ENCODE measurements around the gene RAET1E. TPM values are rescaled to one million over a fixed set of nuclear protein-coding genes. Genes with fewer than 3 reads are reported as not detected.
A peak's percentile ranks its signal among the peaks of the same experiment; 100 is the strongest.
"Not testable (repeated sequence)": the region's sequence is repeated elsewhere in the genome, so short reads cannot be mapped to it uniquely, and the experiment has no call there.

RAET1E gene
- total and polyA plus RNA-seq, 4 experiments from 2014 or later, result not detected

- H3K4me3 Mint-ChIP-seq, result peak overlapping the region in 7 of 8 donors; percentile 14 to 69 (median 58)
- H3K27me3 Mint-ChIP-seq, result peaks cover 0 to 5% of the 10 kb centered on the region in 2 donors
- Histone ChIP-seq H3K27ac (ENCODE audit: low read depth, low read length) (no peak overlapping the region), H3K4me3 (ENCODE audit: low read length in 2 of 2) (no peak overlapping the region), H3K36me3 (ENCODE audit: insufficient read depth, low read length) (no peaks in the 10 kb centered on the region), H3K4me1 (ENCODE audit: insufficient read depth, low read length) (peaks cover 28% of the 10 kb centered on the region), H3K27me3 (ENCODE audit: insufficient read depth, low read length) (no peaks in the 10 kb centered on the region), H3K9me3 (ENCODE audit: control insufficient read depth in 1 of 2, low read length in 2 of 2) (no peaks in the 10 kb centered on the region)
- H3K27ac Mint-ChIP-seq, result peak overlapping the region in 3 of 7 donors; percentile 48 to 76 (median 67)
- no peak for DNase-seq
- peaks cover 14 to 31% (median 20%) of the 10 kb centered on the region in 4 donors for H3K4me1 Mint-ChIP-seq
- ChIA-PET CTCF (ENCODE audit: partially characterized antibody) (interaction anchor here (0.8 to 1.1 kb wide), 2 partner anchors 8 to 62 kb away, joined by 3 read pairs; no protein-coding TSS in a partner anchor), POLR2A (ENCODE audit: partially characterized antibody) (no interaction called here)
- intact Hi-C loops (cut with micrococcal nuclease), result no loop called here
- H3K9me3 Mint-ChIP-seq, result no peaks in the 10 kb centered on the region
- no peaks in the 10 kb centered on the region for H3K36me3 Mint-ChIP-seq
These were observed 757 bp downstream of the RAET1E start for GRCh38 chr6:149897015-149897697.

GRCh38 chr6:149896491-149896890, 1.4 kb downstream of the RAET1E start:
- Mint-ChIP-seq H3K36me3 (no peaks in the 10 kb centered on the region), H3K4me1 (peaks cover 14 to 31% (median 20%) of the 10 kb centered on the region in 4 donors), H3K9me3 (no peaks in the 10 kb centered on the region), H3K4me3 (peak overlapping the region in 6 of 8 donors; percentile 5 to 63 (median 37)), H3K27me3 (peaks cover 0 to 4% of the 10 kb centered on the region in 2 donors), H3K27ac (peak overlapping the region in 3 of 7 donors; percentile 48 to 76 (median 62))
- intact Hi-C loops (cut with micrococcal nuclease), result no loop called here
- Histone ChIP-seq H3K27ac (ENCODE audit: low read depth, low read length) (no peak overlapping the region), H3K36me3 (ENCODE audit: insufficient read depth, low read length) (no peaks in the 10 kb centered on the region), H3K4me3 (ENCODE audit: low read length in 2 of 2) (no peak overlapping the region), H3K9me3 (ENCODE audit: control insufficient read depth in 1 of 2, low read length in 2 of 2) (no peaks in the 10 kb centered on the region), H3K4me1 (ENCODE audit: insufficient read depth, low read length) (peaks cover 28% of the 10 kb centered on the region), H3K27me3 (ENCODE audit: insufficient read depth, low read length) (no peaks in the 10 kb centered on the region)
- ChIA-PET CTCF (ENCODE audit: partially characterized antibody) (interaction anchor here (0.8 to 1.1 kb wide), 2 partner anchors 8 to 61 kb away, joined by 3 read pairs; no protein-coding TSS in a partner anchor), POLR2A (ENCODE audit: partially characterized antibody) (no interaction called here)
- no peak for DNase-seq

- Mint-ChIP-seq H3K4me1 (peaks cover 14 to 31% (median 20%) of the 10 kb centered on the region in 4 donors), H3K4me3 (peak overlapping the region in 2 of 8 donors; percentile 33 to 57), H3K27ac (peak overlapping the region in 3 of 7 donors; percentile 34 to 77 (median 62)), H3K27me3 (peaks cover 0 to 4% of the 10 kb centered on the region in 2 donors), H3K36me3 (no peaks in the 10 kb centered on the region), H3K9me3 (no peaks in the 10 kb centered on the region)
- Histone ChIP-seq H3K4me3 (ENCODE audit: low read length in 2 of 2) (no peak overlapping the region), H3K27me3 (ENCODE audit: insufficient read depth, low read length) (no peaks in the 10 kb centered on the region), H3K9me3 (ENCODE audit: control insufficient read depth in 1 of 2, low read length in 2 of 2) (no peaks in the 10 kb centered on the region), H3K27ac (ENCODE audit: low read depth, low read length) (no peak overlapping the region), H3K36me3 (ENCODE audit: insufficient read depth, low read length) (no peaks in the 10 kb centered on the region), H3K4me1 (ENCODE audit: insufficient read depth, low read length) (peaks cover 28% of the 10 kb centered on the region)
- CTCF ChIA-PET (ENCODE audit: partially characterized antibody), result no interaction called here
- POLR2A ChIA-PET (ENCODE audit: partially characterized antibody), result no interaction called here
- intact Hi-C loops (cut with micrococcal nuclease), result no loop called here
- peak; percentile 24 to 74 (median 51) for DNase-seq
These were observed 2.1 kb downstream of the RAET1E start for GRCh38 chr6:149895833-149896271.

- CTCF ChIA-PET (ENCODE audit: partially characterized antibody), result interaction anchor here (0.6 kb wide), 1 partner anchor 130 kb away, joined by 3 read pairs; no protein-coding TSS in a partner anchor
- Mint-ChIP-seq H3K27ac (no peak overlapping the region), H3K27me3 (peaks cover 0 to 4% of the 10 kb centered on the region in 2 donors)
These were observed 2.8 kb downstream of the RAET1E start for GRCh38 chr6:149895048-149895590.

DNA sequence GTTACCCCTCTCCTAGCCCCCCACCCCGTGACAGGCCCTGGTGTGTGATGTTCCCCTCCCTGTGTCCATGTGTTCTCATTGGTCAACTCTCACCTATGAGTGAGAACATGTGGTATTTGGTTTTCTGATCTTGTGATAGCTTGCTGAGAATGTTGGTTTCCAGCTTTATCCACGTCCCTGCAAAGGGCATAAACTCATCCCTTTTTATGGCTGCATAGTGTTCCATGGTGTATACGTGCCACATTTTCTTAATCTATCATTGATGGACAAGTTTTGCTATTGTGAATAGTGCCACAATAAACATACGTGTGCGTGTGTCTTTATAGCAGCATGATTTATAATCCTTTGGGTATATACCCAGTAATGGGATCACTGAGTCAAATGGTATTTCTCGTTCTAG, 6.0 kb downstream of the RAET1E start:
- H3K36me3 ChIP-seq (ENCODE audit: insufficient read depth, low read length); H3K27ac ChIP-seq (ENCODE audit: low read depth, low read length); H3K27me3 ChIP-seq (ENCODE audit: insufficient read depth, low read length); H3K4me3 ChIP-seq (ENCODE audit: low read length in 2 of 2); H3K4me3 Mint-ChIP-seq; H3K36me3 Mint-ChIP-seq; DNase-seq; H3K9me3 ChIP-seq (ENCODE audit: control insufficient read depth in 1 of 2, low read length in 2 of 2); POLR2A ChIA-PET (ENCODE audit: partially characterized antibody); intact Hi-C loops (cut with micrococcal nuclease); CTCF ChIA-PET (ENCODE audit: partially characterized antibody); H3K9me3 Mint-ChIP-seq; H3K27me3 Mint-ChIP-seq: not testable (repeated sequence)
- H3K27ac Mint-ChIP-seq, result peak overlapping the region in 1 of 7 donors; percentile 79
- H3K4me1 ChIP-seq (ENCODE audit: insufficient read depth, low read length), result peaks cover 19% of the 10 kb centered on the region
- H3K4me1 Mint-ChIP-seq, result peaks cover 10 to 14% (median 12%) of the 10 kb centered on the region in 4 donors

More at GRCh38 chr6:149895048-149895590, 2.8 kb downstream of the RAET1E start:
- Histone ChIP-seq H3K36me3 (ENCODE audit: insufficient read depth, low read length) (no peaks in the 10 kb centered on the region), H3K4me3 (ENCODE audit: low read length in 2 of 2) (no peak overlapping the region), H3K4me1 (ENCODE audit: insufficient read depth, low read length) (peaks cover 28% of the 10 kb centered on the region), H3K27me3 (ENCODE audit: insufficient read depth, low read length) (no peaks in the 10 kb centered on the region), H3K27ac (ENCODE audit: low read depth, low read length) (no peak overlapping the region), H3K9me3 (ENCODE audit: control insufficient read depth in 1 of 2, low read length in 2 of 2) (no peaks in the 10 kb centered on the region)
- Mint-ChIP-seq H3K36me3 (no peaks in the 10 kb centered on the region), H3K4me1 (peaks cover 14 to 31% (median 20%) of the 10 kb centered on the region in 4 donors), H3K9me3 (no peaks in the 10 kb centered on the region), H3K4me3 (no peak overlapping the region)
- intact Hi-C loops (cut with micrococcal nuclease), result no loop called here
- DNase-seq, result no peak
- POLR2A ChIA-PET (ENCODE audit: partially characterized antibody), result no interaction called here

GRCh38 chr6:149891259-149891658, 6.7 kb downstream of the RAET1E start:
- H3K36me3 Mint-ChIP-seq, result no peaks in the 10 kb centered on the region
- H3K27ac ChIP-seq (ENCODE audit: low read depth, low read length), result no peak overlapping the region
- no peaks in the 10 kb centered on the region for H3K9me3 ChIP-seq (ENCODE audit: control insufficient read depth in 1 of 2, low read length in 2 of 2)
- H3K9me3 Mint-ChIP-seq, result no peaks in the 10 kb centered on the region
- ChIA-PET CTCF (ENCODE audit: partially characterized antibody) (no interaction called here), POLR2A (ENCODE audit: partially characterized antibody) (no interaction called here)
- H3K4me1 Mint-ChIP-seq, result peaks cover 6 to 8% (median 8%) of the 10 kb centered on the region in 4 donors
- intact Hi-C loops (cut with micrococcal nuclease), result no loop called here
- no peak overlapping the region for H3K4me3 Mint-ChIP-seq
- no peak overlapping the region for H3K4me3 ChIP-seq (ENCODE audit: low read length in 2 of 2)
- no peak overlapping the region for H3K27ac Mint-ChIP-seq
- H3K4me1 ChIP-seq (ENCODE audit: insufficient read depth, low read length), result peaks cover 12% of the 10 kb centered on the region
- no peak for DNase-seq
- H3K27me3 ChIP-seq (ENCODE audit: insufficient read depth, low read length), result no peaks in the 10 kb centered on the region
- H3K27me3 Mint-ChIP-seq, result peaks cover 7 to 8% of the 10 kb centered on the region in 2 donors
- no peaks in the 10 kb centered on the region for H3K36me3 ChIP-seq (ENCODE audit: insufficient read depth, low read length)

DNA sequence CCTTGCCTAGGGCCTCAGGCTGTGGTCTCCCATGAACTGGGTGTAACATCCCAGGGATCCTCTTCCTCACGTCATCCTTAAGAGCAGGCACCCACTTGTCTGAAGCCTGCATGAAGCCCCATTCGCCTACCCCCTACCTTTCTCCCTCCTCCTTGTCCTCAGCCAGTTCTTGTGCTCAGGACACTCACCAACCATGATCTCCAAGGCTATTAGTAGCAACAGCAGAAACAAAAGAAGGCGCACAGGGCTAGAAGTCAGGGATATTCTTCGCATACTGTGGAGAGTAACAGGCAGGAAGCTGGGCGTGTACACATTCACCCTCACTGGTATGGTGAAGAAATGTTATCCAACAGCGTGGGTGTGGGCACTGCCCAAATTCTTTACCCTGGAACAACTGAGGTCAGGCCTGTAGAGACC, 7.3 kb downstream of the RAET1E start:
- intact Hi-C loops (cut with micrococcal nuclease), result no loop called here

More for the DNA sequence above, 7.3 kb downstream of the RAET1E start:
- H3K4me3 ChIP-seq (ENCODE audit: low read length in 2 of 2), result no peak overlapping the region
- peaks cover 6% of the 10 kb centered on the region for H3K4me1 ChIP-seq (ENCODE audit: insufficient read depth, low read length)
- Mint-ChIP-seq H3K27me3 (peaks cover 7 to 8% of the 10 kb centered on the region in 2 donors), H3K9me3 (no peaks in the 10 kb centered on the region), H3K4me3 (no peak overlapping the region), H3K27ac (no peak overlapping the region), H3K36me3 (no peaks in the 10 kb centered on the region), H3K4me1 (peaks cover 1 to 2% (median 2%) of the 10 kb centered on the region in 4 donors)
- H3K27me3 ChIP-seq (ENCODE audit: insufficient read depth, low read length), result no peaks in the 10 kb centered on the region
- H3K9me3 ChIP-seq (ENCODE audit: control insufficient read depth in 1 of 2, low read length in 2 of 2), result no peaks in the 10 kb centered on the region
- no peak for DNase-seq
- H3K27ac ChIP-seq (ENCODE audit: low read depth, low read length), result no peak overlapping the region
- no peaks in the 10 kb centered on the region for H3K36me3 ChIP-seq (ENCODE audit: insufficient read depth, low read length)
- POLR2A ChIA-PET (ENCODE audit: partially characterized antibody), result no interaction called here
- CTCF ChIA-PET (ENCODE audit: partially characterized antibody), result no interaction called here
